ENCODE results near the gene TYMS.
A peak's percentile ranks its signal among the peaks of the same experiment; 100 is the strongest.

The TYMS gene

DNA sequence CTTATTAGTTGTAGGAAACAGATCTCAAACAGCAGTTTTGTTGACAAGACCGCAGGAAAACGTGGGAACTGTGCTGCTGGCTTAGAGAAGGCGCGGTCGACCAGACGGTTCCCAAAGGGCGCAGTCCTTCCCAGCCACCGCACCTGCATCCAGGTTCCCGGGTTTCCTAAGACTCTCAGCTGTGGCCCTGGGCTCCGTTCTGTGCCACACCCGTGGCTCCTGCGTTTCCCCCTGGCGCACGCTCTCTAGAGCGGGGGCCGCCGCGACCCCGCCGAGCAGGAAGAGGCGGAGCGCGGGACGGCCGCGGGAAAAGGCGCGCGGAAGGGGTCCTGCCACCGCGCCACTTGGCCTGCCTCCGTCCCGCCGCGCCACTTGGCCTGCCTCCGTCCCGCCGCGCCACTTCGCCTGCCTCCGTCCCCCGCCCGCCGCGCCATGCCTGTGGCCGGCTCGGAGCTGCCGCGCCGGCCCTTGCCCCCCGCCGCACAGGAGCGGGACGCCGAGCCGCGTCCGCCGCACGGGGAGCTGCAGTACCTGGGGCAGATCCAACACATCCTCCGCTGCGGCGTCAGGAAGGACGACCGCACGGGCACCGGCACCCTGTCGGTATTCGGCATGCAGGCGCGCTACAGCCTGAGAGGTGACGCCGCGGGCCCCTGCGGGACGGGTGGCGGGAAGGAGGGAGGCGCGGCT, at the start of gene TYMS:
TSS of gene TYMS (plus strand) at position 343 of the 690 bp plus-strand sequence. CDS start at position 433, 90 bp downstream.
- peak in 1 of 2 donors; percentile 43 for DNase-seq (ENCODE audit: low read depth in 2 of 2)

DNA sequence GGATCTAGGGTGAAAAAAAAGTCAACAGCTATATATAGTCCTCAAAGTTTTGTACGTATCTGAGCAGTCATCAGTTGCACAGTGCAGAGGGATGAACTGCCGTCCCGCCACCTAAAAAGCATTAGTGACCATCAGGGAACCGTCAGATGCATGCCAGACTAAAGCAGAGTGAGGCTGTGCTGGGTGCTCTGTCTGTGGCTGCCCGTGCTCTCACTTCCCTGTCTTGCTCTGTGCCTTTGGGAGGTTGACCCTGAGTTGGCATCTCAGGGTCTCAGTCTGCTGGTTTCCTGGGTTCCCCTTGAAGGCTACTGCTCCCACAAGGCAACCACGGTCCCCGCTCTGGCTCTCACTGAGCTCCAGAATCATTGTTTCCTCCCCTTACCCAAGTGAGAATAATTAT, 49.5 kb upstream of the TYMS start:
- DNase-seq (ENCODE audit: low read depth in 2 of 2) = no peak

DNA sequence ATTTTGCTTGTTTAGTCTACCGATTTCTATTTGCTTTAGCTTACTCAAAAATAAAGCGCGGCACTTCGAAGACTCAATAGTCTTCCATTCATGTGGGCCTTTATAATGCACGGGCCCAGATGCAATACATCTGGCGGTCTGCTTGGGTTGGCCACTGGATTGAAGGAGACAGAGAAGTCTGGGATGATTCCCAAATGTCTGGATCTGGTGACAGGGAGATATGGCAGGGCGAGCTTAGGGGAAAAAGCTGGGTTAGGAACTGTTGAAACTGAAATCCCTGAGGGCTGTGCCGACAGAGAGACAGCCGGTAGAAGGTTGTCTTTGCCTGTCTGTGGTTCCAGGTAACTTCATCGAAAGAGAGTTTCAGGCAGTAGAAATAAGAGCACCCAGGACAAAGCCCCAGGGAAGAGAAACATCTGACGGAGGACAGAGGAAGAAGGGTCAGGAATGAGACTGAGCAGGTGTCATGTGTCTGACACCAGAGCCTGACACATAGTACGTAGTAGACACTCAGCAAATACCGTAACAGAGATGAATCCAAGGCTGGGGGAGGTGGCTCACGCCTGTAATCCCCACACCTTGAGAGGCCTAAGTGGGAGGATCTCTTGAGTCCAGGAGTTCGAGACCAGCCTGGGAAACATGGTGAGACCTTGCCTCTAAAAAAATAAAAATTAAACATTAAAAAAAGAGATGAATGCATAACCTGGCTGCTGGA, 47.1 kb upstream of the TYMS start:
- no peak for DNase-seq (ENCODE audit: low read depth in 2 of 2)

DNA sequence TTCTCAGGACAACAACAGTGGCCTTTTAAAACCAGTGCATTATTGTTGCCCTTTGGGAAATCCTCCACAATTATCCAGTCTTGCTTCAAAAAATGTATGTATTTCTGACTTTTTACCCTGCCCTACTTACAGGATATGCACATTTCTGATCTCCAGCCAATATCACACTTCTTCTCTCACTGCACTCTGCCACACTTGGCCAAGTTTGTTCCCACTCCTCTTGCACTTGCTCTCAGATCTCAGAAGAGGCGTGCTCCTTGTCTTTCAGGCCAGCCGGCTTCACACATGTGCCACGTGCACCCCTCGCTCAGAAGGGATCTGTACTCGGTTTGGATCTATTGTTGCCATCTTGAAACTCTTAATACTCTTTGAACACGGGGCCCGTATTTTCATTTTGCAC, 45.3 kb upstream of the TYMS start:
- DNase-seq (ENCODE audit: low read depth in 2 of 2) = no peak

DNA sequence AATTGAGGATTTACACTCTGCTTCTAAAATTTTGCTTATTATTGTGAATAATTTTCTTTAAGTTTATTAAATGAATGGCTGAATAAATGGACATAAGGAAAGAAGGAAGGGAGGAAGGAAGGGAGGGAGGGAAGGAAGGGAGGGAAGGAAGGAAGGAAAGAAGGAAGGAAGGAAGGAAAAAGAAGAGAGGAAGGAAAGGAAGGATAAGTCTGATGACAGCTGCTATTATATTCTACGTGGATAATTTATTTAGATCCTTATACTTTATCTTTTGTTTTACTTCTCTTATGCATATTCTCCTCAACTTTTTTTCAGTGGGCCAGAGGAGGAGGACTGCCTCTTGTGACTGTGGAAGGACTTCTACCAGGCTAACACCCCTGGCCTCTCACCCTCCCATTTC, 43.3 kb upstream of the TYMS start:
- DNase-seq (ENCODE audit: low read depth in 2 of 2) = no peak

DNA sequence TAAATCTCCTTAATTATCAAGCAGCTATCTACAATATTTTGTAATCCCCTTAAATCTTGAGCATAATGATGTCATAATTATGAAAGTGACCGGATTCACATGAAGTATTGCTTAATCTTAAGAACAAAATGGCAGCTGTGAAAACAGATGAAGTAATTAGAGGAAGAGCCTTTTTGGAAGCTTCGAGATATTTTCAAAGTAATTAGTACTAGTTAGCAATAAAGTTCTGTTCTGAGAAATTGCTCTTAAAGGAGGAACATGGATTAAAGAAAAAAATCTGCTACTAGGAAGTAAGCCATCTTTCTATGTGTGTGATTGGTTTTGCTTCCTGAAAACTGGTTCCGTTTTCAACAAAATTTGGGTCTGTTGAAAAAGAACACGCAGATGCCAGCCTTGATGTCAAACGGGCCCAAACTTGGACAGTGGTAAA, 42.3 kb upstream of the TYMS start:
- DNase-seq (ENCODE audit: low read depth in 2 of 2) = no peak

DNA sequence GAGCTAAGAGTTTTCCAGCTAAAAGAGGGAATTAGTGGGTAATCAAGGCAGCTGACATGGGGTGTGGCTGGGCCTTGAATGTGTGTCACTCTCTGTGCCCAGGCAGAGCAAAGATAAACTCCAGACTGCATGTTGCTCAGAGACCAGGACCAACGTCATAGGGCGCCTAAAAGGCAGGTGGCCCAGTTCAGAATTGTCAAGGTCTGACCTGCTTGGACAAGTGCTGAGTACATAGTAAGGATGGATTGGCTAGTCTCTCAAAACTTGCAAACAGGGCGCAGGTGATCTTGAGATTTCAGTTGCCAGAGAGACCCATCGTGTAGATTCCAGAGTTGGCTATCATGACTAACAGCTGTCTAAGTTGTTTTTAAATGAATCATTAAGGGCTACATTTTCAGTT, 41.7 kb upstream of the TYMS start:
- no peak for DNase-seq (ENCODE audit: low read depth in 2 of 2)

DNA sequence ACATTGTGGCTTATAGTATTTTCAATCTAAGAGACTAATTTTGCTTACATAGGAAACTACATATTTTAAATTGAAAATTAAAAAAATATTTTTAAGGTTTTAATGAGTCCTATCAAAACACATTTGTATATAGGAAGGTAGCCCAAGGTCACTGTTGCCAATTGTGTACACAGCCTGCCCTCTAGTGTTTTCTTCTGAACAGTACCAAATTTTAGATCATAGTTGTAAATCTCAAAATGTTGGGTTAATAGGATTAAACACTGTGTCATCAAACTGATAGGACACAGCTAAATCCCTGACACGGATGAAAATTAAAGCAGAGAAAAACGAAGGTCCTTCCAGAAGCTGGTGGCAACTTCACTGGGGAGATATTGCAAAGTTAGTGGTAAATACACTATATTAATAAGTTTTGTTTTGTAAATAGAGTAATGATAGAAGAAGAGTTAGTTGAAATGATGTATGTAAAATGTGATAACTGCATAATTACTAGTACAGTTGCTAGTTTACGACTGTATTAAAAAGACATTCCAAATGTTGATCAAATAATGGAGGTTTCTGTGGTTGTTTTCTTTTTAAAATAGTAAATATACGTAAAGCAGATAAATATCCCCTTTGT, 41.0 kb upstream of the TYMS start:
- no peak for DNase-seq (ENCODE audit: low read depth in 2 of 2)

DNA sequence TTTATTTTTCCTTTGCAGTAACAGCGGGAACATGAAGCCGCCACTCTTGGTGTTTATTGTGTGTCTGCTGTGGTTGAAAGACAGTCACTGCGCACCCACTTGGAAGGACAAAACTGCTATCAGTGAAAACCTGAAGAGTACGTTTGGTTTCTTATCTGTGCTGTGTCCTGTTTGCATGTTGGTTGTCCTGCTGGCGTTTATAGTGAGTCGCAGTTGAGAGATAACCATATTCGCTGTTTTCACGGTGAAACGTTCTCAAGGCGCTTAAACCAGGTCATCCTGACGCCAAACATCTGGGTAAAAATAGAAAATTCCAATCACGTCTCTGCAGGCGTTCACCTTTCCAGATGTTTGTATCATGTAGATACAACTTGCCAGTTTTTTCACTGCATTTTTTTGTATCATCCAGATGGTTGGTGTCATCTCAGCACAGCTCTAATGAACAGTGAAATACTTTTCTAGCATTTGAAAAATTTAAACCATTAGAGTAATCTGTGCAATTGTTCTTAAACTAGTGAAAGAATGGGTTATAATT, 39.4 kb upstream of the TYMS start:
- DNase-seq (ENCODE audit: low read depth in 2 of 2) = no peak

DNA sequence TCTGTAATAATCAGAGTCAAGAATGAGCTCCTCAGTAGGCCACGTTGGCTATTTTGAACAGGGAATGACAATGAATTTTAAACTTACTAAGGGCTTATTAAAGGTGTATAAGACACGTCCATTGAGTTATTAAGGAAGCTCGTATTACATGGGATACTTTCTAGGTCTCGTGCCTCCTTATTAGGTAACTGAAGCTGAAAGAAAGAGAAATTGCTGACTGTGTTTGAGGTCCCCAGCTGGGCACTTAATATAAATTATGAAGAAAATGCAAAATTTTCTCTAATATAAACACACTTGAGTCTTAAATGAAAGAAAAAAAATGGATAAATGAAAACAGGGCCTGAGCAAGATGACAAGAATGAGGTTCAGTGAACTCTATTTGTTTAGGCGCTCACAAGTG, 38.8 kb upstream of the TYMS start:
- no peak for DNase-seq (ENCODE audit: low read depth in 2 of 2)

DNA sequence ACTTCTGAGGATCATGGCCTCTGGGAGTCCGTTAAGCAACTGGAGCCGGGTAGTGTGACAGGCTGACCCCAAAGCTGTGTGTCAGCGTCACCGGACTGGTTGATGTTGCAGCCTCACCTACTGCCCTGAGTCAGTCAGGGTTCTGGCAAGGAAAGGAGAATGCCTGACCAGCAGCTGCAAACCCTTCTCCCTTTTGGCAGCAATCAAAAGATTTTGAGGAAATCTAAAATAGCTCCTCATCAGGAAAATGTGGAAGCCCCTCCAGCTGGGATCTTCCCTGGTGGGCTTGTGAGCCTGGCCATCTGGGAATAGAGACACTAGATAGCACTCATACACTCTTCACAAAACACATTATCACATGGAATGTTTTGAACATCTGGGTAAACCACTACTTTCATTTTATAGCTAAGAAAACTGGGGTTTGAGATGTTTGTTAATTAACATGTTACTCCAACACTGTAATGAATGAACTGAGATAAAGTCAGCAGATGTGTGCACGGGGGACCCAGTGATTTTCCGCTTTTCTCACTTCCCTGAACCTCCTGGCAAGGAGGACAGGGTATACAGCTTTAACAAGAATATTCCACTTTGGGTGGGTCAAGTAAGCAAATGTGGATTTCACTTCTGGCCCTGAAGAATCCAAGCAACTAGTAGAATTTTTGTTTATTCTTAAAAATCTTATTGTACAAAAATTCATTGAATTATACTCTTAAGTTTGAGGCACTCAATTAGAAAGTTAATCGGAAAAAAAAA, 36.0 kb upstream of the TYMS start:
- DNase-seq (ENCODE audit: low read depth in 2 of 2) = no peak

DNA sequence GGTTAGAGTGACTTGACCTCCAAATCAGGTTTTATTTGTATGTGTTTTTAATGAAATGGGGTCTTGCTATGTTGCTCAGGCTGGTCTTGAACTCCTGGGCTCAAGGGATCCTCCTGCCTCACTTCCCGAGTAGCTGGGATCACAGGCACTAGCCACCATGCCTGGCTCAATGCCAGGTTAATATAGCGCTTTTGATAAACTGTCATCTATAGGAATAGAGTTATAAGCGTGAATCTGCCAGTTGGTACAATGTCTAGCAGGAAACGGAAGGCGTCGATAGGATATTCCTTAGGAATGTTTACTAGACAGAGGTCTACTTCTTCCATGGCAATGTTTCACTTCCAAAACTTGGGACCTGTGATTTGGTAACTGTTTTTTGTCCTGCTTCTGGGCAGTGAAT, 35.2 kb upstream of the TYMS start:
- no peak for DNase-seq (ENCODE audit: low read depth in 2 of 2)

DNA sequence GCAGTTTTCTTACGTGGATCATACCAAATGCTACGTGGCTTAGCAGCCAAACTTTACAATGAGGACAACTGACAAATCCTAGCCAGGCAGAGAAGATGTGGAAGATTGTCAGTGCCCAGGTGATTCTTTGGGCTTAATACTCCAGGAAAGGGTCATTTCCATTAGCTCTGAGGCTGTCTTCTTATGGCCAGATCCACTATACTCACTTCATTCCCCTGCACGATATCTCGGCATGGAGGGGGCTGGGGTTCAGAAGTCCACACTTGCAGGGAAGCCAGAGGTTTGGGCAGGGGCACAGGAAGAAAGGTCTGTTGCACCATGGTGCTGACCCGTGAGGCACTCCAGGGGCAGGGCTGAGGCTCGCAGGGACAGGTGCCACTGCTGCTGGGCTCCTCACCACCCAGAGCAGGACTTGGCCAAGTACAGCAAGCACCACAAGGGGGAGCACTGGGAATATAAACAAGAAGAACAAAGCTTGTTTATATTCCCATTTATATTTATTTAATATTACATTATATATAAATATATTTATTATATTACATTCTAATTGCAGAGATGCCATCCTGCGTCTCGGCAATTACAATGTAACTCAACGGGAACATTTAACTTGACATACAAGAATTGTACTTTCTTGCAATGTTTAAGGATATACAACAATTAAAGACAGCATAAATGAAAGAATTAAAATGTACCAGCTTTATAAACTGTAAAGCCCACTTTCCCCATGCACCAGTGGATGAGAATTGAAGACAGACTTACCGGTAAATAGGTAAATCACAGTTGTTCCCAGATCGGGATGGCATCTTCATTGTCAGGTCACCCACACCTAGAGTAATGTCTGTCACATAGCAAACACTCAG, 33.5 kb upstream of the TYMS start:
- peak; percentile 41 to 53 for DNase-seq (ENCODE audit: low read depth in 2 of 2)

DNA sequence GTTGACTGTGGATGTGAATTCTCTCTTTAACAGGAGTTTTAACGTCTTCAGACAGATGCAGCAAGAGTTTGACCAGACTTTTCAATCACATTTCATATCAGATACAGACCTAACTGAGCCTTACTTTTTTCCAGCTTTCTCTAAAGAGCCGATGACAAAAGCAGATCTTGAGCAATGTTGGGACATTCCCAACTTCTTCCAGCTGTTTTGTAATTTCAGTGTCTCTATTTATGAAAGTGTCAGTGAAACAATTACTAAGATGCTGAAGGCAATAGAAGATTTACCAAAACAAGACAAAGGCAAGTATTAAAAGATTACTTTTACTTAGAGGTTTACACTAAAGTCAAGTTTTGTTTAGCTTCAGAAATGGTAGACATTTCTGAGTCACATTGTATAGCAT, 30.2 kb upstream of the TYMS start:
- no peak for DNase-seq (ENCODE audit: low read depth in 2 of 2)

DNA sequence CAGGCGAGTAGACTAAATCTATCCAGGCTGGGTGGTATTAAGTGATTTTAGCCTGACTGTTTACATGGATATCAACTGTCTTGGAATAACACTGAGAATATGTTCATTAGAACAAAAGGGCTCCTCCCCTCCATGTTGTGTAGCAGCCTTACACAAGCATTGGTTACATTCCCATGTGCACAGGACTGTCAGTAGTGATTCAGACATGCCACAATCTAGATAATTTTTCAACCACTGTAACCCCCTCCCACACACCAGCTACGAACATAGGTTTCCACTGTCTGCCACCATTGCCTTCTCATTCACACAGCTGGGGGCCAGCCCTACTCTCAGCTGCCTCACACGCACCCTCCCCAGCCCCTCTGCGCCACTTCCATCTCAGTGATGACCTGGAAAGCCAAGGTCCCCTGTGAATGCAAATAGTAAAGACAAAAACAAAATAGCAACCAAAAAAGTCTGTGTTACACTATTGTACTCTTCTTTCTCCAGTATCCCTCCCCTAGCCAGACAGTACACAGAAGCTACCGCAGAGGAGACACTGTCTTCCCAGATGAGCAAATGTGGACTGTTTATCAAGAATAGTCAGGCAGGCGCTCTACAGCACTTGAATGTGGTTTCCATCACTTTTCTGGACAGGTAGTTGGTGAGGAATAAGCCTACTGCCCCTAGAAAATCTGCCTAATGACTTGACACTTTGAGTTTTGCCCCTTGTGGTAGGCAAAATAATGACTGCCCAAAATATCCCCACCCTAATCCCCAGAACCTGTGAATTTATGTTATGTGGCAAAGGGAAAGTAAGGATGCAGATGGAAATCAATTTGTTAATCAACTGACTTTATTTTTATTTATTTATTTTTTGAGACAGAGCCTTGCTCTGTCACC, 27.9 kb upstream of the TYMS start:
- no peak for DNase-seq (ENCODE audit: low read depth in 2 of 2)

DNA sequence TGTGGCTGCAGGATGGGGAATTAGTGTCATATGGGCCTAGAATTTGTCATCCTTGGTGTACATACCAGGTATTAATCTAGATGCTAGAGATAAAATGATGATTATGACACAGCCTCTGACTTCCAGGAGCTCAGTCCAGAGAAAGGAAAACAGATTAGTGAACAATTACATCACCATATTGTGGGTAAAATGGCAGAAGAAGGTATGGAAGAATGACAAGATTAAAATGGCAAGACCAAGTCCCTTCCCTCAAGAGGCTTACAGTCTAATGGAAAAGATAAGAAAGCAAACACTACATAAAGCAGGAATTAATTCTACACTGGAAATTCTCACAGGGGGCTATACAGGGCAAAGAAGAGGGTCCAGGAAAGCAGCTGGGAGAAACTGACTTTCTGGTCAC, 25.9 kb upstream of the TYMS start:
- no peak for DNase-seq (ENCODE audit: low read depth in 2 of 2)

DNA sequence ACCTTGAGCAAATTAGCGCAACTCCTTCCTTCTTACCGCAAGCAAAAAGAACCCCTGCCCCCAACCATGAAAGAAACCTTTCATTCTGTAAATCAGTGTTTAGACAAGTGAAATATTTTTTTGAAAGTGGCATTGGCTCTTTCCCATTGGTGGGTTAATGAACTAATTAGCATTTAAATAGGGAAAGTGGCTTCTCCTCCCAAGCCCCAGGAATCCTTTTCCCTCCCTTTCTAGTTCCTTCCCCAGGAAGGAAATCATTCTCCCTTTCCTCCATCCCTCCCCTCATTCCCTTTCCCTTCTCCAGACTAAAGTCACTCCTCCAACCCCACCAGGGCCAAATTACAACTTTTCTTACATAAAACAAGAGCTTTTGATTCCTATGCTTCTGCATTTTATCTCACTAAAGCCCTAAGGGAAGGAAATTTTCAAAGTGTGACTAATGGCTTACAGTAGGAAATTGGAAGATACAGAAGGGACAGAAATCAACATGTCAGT, 22.9 kb upstream of the TYMS start:
- no peak for DNase-seq (ENCODE audit: low read depth in 2 of 2)

DNA sequence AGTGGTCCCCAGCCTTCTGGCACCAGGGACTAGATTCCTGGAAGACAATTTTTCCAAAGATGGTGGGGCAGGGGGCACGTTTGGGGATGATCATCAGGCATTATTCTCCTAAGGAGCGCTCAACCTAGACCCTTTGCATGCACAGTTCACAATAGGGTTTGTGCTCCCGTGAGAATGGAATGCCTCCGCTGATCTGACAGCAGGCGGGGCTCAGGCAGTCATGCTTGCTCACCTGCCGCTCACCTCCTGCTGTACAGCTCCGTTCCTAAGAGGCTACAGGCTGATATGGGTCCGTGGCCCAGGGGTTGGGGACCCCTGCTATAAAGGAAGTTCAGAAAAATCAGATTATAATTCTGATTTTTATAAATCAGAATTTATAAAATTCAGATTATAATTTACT, 22.3 kb upstream of the TYMS start:
- no peak for DNase-seq (ENCODE audit: low read depth in 2 of 2)

DNA sequence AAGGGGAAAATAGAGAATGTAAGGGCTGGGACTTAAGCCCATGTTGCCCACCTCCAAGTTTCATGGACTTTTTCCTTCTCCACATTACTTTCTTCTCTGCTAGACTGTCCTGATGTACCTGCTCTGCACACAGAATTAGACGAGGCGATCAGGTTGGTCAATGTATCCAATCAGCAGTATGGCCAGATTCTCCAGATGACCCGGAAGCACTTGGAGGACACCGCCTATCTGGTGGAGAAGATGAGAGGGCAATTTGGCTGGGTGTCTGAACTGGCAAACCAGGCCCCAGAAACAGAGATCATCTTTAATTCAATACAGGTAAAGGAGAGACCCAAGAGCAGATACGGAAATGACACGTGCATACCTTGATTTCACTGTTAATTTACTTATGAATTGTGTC, 16.2 kb upstream of the TYMS start:
- DNase-seq (ENCODE audit: low read depth in 2 of 2) = no peak

DNA sequence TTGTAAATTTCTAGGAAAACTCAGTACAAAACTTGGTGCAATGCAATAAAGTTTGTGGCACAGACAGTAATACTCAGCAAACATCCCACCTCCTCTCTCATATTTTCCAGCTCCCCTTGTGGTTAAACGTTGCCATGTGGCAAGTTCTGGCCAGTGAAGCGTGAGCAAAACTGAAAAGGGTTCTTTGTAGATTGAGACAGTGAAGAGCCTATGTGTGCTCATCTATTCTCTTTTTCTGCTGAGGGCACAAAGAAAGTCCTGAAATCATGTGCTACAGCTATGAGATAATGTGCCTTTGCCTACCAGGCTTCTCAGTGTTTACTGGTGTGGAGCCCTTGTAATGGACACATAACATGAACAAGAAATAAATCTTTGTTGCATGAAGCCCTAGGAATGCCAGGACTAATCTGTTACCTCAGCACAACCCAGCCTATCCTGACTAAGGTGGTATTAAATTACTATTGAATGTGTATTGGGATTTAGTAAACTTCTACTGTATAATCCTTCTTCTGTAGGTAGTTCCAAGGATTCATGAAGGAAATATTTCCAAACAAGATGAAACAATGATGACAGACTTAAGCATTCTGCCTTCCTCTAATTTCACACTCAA, 13.0 kb upstream of the TYMS start:
- no peak for DNase-seq (ENCODE audit: low read depth in 2 of 2)
